SHP77 treated with DMSO at 0.1 percent for 48 hours (cell line): ENCODE measurements around the gene LRCH2.

Source experiments
- DNase-seq: peaks from one replicate; lab custom pipeline; 2025; lab: John Stamatoyannopoulos, UW

The LRCH2 gene

DNA sequence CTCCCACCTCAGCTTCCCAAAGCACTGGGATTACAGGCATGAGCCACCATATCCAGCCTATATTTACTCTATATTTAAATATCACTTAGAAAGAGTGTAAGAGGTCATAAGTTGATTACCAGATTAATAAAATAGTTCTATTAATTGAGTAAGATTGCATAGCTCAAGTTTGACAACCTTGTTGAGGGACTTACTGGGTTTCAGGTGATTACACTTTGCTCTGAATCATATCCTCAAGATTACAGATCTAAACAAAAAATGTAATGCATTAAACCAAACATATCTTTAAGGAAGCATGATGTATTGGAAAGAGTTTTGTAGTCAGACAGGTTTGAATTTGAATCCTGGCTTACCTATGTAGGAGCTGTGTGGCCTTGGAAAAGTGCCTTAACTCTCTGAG is 168.6 kb downstream of the LRCH2 start:
- no peak for DNase-seq
